ENCODE measurements around the gene GLP1R.

DNA sequence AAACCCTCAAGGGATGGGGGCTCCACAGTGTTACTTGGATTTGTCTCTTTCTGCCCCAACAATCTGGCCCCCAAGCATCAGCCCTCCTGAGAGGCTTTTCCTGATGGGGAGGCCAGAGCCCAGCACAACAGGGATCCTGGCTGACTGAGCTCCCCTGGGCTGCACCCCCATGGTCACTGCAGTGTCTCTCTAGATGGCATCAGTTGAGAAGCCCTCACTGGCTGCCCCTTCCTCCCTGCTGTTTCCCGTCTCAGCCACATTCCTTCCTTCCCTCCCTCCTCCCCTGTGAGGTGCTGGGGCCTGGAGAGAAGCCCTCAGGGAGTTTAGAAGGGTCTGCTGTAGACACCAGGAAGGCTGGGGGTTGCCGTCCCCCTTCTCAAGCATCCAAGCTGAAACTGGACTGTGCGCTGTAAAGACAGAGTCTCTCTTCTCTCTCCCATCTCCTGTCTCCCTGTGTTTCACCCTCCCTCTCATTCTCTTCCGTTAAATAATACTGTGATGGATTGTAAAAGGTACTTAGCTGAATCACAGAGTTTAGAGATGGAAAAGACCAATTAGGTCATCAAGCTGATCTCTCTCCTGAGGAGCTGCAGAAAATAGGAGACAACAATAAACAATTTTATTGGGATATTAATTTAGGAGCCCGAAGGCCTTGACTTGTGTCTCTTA lies 36.7 kb downstream of the GLP1R start:
- TF ChIP-seq POLR2AphosphoS5 (IDR thresholded peaks at IDR 0.05; ENCODE audit: low read depth, low read length): no peak
- no peak for TF ChIP-seq ELF1 (IDR thresholded peaks at IDR 0.05; ENCODE audit: borderline replicate concordance, low read depth)
- no peak for TF ChIP-seq POLR2A (IDR thresholded peaks at IDR 0.05; ENCODE audit: borderline replicate concordance, extremely low read depth, insufficient read depth, insufficient read length)
- TF ChIP-seq, protein P1, sequence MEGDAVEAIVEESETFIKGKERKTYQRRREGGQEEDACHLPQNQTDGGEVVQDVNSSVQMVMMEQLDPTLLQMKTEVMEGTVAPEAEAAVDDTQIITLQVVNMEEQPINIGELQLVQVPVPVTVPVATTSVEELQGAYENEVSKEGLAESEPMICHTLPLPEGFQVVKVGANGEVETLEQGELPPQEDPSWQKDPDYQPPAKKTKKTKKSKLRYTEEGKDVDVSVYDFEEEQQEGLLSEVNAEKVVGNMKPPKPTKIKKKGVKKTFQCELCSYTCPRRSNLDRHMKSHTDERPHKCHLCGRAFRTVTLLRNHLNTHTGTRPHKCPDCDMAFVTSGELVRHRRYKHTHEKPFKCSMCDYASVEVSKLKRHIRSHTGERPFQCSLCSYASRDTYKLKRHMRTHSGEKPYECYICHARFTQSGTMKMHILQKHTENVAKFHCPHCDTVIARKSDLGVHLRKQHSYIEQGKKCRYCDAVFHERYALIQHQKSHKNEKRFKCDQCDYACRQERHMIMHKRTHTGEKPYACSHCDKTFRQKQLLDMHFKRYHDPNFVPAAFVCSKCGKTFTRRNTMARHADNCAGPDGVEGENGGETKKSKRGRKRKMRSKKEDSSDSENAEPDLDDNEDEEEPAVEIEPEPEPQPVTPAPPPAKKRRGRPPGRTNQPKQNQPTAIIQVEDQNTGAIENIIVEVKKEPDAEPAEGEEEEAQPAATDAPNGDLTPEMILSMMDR (IDR thresholded peaks at IDR 0.05 in 2 of 3, conservative IDR thresholded peaks at IDR 0.05 in 1 of 3; ENCODE audit: borderline replicate concordance in 1 of 3, insufficient read depth in 1 of 3, low read depth in 2 of 3, low read length in 2 of 3): no peak
- no peak for TF ChIP-seq EZH2 (IDR thresholded peaks at IDR 0.05)
- no peak for TF ChIP-seq ZFX (IDR thresholded peaks at IDR 0.05)
- no peak for TF ChIP-seq ATF3 (IDR thresholded peaks at IDR 0.05)
- TF ChIP-seq JUND (IDR thresholded peaks at IDR 0.05): no peak
- no peak for TF ChIP-seq SIN3A (IDR thresholded peaks at IDR 0.05; ENCODE audit: low read depth)
- TF ChIP-seq YY1 (IDR thresholded peaks at IDR 0.05; ENCODE audit: extremely low read depth, insufficient replicate concordance, low read depth, low read length): no peak
- no peak for TF ChIP-seq SP1 (IDR thresholded peaks at IDR 0.05; ENCODE audit: low read depth)
- no peak for TF ChIP-seq EZH2phosphoT487 (IDR thresholded peaks at IDR 0.05; ENCODE audit: borderline replicate concordance)
- no peak for TF ChIP-seq EGR1 (IDR thresholded peaks at IDR 0.05; ENCODE audit: low read depth)
